Keratinocyte (primary cell): ENCODE results near the gene KCNG2. TPM values are rescaled to one million over a fixed set of nuclear protein-coding genes. Genes with fewer than 3 reads are reported as not detected.

Experiments
- DNase-seq: peaks from one replicate; pipeline ENCODE4 v3.0.0-alpha.2; 2011; ENCODE audit warnings: low read depth, missing footprints, low spot score
- FAIRE-seq: peaks from 2 replicates; lab custom pipeline; 2011; peaks lifted over from hg19 to GRCh38; lab: Jason Lieb, UNC
- H2AFZ ChIP-seq: 2 replicates; pipeline ENCODE4 v1.6.0; 2012; ENCODE audit warnings: low read length, control low read depth, inconsistent platforms; ENCODE audit not compliant: control insufficient read depth
- H3K27ac ChIP-seq: 2 replicates; pipeline ENCODE4 v1.5.1; 2011; ENCODE audit warnings: low read length; ENCODE audit not compliant: control insufficient read depth, insufficient read depth
- H3K27me3 ChIP-seq: 3 replicates; pipeline ENCODE4 v1.6.0; 2011; ENCODE audit warnings: low read length; ENCODE audit not compliant: control insufficient read depth, insufficient read depth; ENCODE audit errors: extremely low read depth
- H3K36me3 ChIP-seq, 2 experiments: 2 replicates in 1 of 2; 3 replicates in 1 of 2; pipeline ENCODE4 v1.5.1; 2011; ENCODE audit warnings: low read length in 2 of 2, mild to moderate bottlenecking in 1 of 2; ENCODE audit not compliant: control insufficient read depth in 2 of 2, insufficient read depth in 2 of 2; ENCODE audit errors: extremely low read depth in 1 of 2
- H3K4me1 ChIP-seq: 3 replicates; pipeline ENCODE4 v1.5.1; 2011; ENCODE audit warnings: low read length; ENCODE audit not compliant: control insufficient read depth, insufficient read depth; ENCODE audit errors: extremely low read depth
- H3K4me2 ChIP-seq: 3 replicates; pipeline ENCODE4 v1.6.0; 2011; ENCODE audit warnings: low read depth, low read length; ENCODE audit not compliant: control insufficient read depth, insufficient read depth; ENCODE audit errors: extremely low read depth
- H3K4me3 ChIP-seq, 3 experiments: fragments of 200-600 bp in 1 of 3; sonication (generic) in 1 of 3; 2 replicates in 2 of 3; 3 replicates in 1 of 3; pipeline ENCODE4 v1.5.1; 2011 to 2016; ENCODE audit warnings: low read length in 3 of 3, mild to moderate bottlenecking in 3 of 3, control low read depth in 2 of 3, inconsistent platforms in 1 of 3, low read depth in 1 of 3, mixed read lengths in 1 of 3, mixed run types in 1 of 3, moderate library complexity in 1 of 3; ENCODE audit not compliant: control insufficient read depth in 2 of 3, insufficient read depth in 2 of 3; ENCODE audit errors: extremely low read depth in 1 of 3
- H3K79me2 ChIP-seq: 2 replicates; pipeline ENCODE4 v1.6.0; 2012; ENCODE audit warnings: low read length; ENCODE audit not compliant: control insufficient read depth, insufficient read depth
- H3K9ac ChIP-seq: 3 replicates; pipeline ENCODE4 v1.6.0; 2011; ENCODE audit warnings: low read length; ENCODE audit not compliant: control insufficient read depth, insufficient read depth; ENCODE audit errors: extremely low read depth
- H3K9me1 ChIP-seq: 3 replicates; pipeline ENCODE4 v1.6.0; 2011; ENCODE audit warnings: low read length; ENCODE audit not compliant: control insufficient read depth, insufficient read depth; ENCODE audit errors: extremely low read depth
- H3K9me3 ChIP-seq: 2 replicates; pipeline ENCODE4 v1.5.1; 2012; ENCODE audit warnings: low read depth, low read length; ENCODE audit not compliant: control insufficient read depth
- H4K20me1 ChIP-seq: 3 replicates; pipeline ENCODE4 v1.6.0; 2011; ENCODE audit warnings: low read length; ENCODE audit not compliant: control insufficient read depth, insufficient read depth; ENCODE audit errors: extremely low read depth
- CTCF ChIP-seq, 3 experiments: IDR thresholded peaks in 1 of 3; conservative IDR thresholded peaks in 1 of 3; optimal IDR thresholded peaks in 1 of 3; 2 replicates in 2 of 3; 3 replicates in 1 of 3; pipeline versions ENCODE3 to v1.5.1; 2011; ENCODE audit warnings: low read length in 3 of 3, mild to moderate bottlenecking in 3 of 3, moderate library complexity in 2 of 3, control low read depth in 1 of 3, inconsistent platforms in 1 of 3; ENCODE audit not compliant: insufficient read depth in 2 of 3; ENCODE audit errors: extremely low read depth in 1 of 3
- EZH2 ChIP-seq: IDR thresholded peaks from one replicate; pipeline ENCODE4 v1.6.1; 2012; ENCODE audit warnings: inconsistent platforms, mild to moderate bottlenecking, low read length, moderate library complexity
- dilution Hi-C: fragments of 300-500 bp; cut with MboI; formaldehyde crosslinking; loops from one replicate; pipeline ENCODE4 v1.7.0; 2020; ENCODE audit warnings: low sequenced_read_pairs; ENCODE audit not compliant: extremely low pct_ligation_motif_present
- polyA plus RNA-seq, 5 experiments: library from polyadenylated mRNA; depleted of rRNA in 3 of 5; stranded (reverse) in 3 of 5; stranded (forward) in 1 of 5; unstranded in 1 of 5; fragments of >200 nt; gene quantifications; 1 replicate in 1 of 5; 2 replicates in 3 of 5; 3 replicates in 1 of 5; pipeline versions ENCODE4 v1.2.1 to v1.2.3, GENCODE V29; 2011 to 2012; ENCODE audit warnings: missing spikeins in 2 of 5, low read depth in 1 of 5, low replicate concordance in 1 of 5

KCNG2 gene
- polyA plus RNA-seq, 1 donor (not counting 4 experiments of a cell fraction or from before 2014, with no cell fraction given): not detected

- Histone ChIP-seq H3K4me2 (no peak overlapping the region), H3K4me1 (no peaks in the 10 kb centered on the region), H3K9me1 (no peaks in the 10 kb centered on the region), H3K4me3 (no peak overlapping the region), H3K27me3 (peaks cover 20% of the 10 kb centered on the region), H3K9me3 (no peaks in the 10 kb centered on the region), H4K20me1 (no peaks in the 10 kb centered on the region), H3K9ac (no peak overlapping the region), H3K79me2 (no peaks in the 10 kb centered on the region), H3K27ac (no peak overlapping the region), H3K36me3 (no peaks in the 10 kb centered on the region), H2AFZ (no peak overlapping the region)
- dilution Hi-C loops: no loop called here
- FAIRE-seq: no peak
- TF ChIP-seq CTCF (optimal IDR thresholded peaks at IDR 0.05 in 1 of 3, IDR thresholded peaks at IDR 0.05 in 1 of 3, conservative IDR thresholded peaks at IDR 0.05 in 1 of 3; ENCODE audit: extremely low read depth in 1 of 3, insufficient read depth in 2 of 3, low read length in 3 of 3) (no peak), EZH2 (no peak)
- no peak for DNase-seq
Measured at GRCh38 chr18:79818036-79818435, 20.3 kb downstream of the KCNG2 start.

- dilution Hi-C loops: no loop called here
- no peaks in the 10 kb centered on the region for H3K4me1 ChIP-seq
- no peaks in the 10 kb centered on the region for H3K9me1 ChIP-seq
- no peaks in the 10 kb centered on the region for H3K79me2 ChIP-seq
- TF ChIP-seq EZH2: no peak
- no peak for TF ChIP-seq CTCF (optimal IDR thresholded peaks at IDR 0.05 in 1 of 3, IDR thresholded peaks at IDR 0.05 in 1 of 3, conservative IDR thresholded peaks at IDR 0.05 in 1 of 3; ENCODE audit: extremely low read depth in 1 of 3, insufficient read depth in 2 of 3, low read length in 3 of 3)
- no peak overlapping the region for H3K4me3 ChIP-seq
- FAIRE-seq: no peak
- no peak overlapping the region for H3K9ac ChIP-seq
- H3K27me3 ChIP-seq: peaks cover 20% of the 10 kb centered on the region
- no peak overlapping the region for H3K4me2 ChIP-seq
- H3K36me3 ChIP-seq: no peaks in the 10 kb centered on the region
- no peak for DNase-seq
- no peak overlapping the region for H3K27ac ChIP-seq
- no peak overlapping the region for H2AFZ ChIP-seq
- no peaks in the 10 kb centered on the region for H3K9me3 ChIP-seq
- no peaks in the 10 kb centered on the region for H4K20me1 ChIP-seq
Measured at GRCh38 chr18:79818631-79819030, 20.9 kb downstream of the KCNG2 start.
